GM23248 (cell line): ENCODE data around the gene MARCHF3.

ENCODE experiments used
- EZH2 ChIP-seq: fragments of 200-600 bp; sonication (generic); IDR thresholded peaks from 2 replicates; pipeline ENCODE4 v1.6.1; 2018; ENCODE audit warnings: antibody characterized with exemption, mild to moderate bottlenecking; ENCODE audit not compliant: insufficient read depth, poor library complexity, severe bottlenecking
- EZH2phosphoT487 ChIP-seq: fragments of 200-600 bp; sonication (generic); IDR thresholded peaks from 2 replicates; pipeline ENCODE4 v1.6.1; 2018; ENCODE audit warnings: antibody characterized with exemption, moderate library complexity, mild to moderate bottlenecking, low read depth; ENCODE audit not compliant: insufficient read depth

GRCh38 chr5:127010362-127010761 is 20.0 kb downstream of the MARCHF3 start:
- no peak for TF ChIP-seq EZH2
- TF ChIP-seq EZH2phosphoT487, result no peak
